IMR-90 (cell line): Measurements from ENCODE around the gene CTIF. TPM values are rescaled to one million over a fixed set of nuclear protein-coding genes. Genes with fewer than 3 reads are reported as not detected.

Experiments used
- ATAC-seq: fragments of 200-7000 bp; cut with Tn5 transposase; 2 replicates; pipeline ENCODE4 v1.9.1; 2020; ENCODE audit warnings: low read depth, mild to moderate bottlenecking, moderate library complexity
- BruUV-seq: library from RNA; stranded (reverse); fragments of 400-500 nt; replicated peaks from 2 replicates; lab custom pipeline; 2021; lab: Mats Ljungman, UMichigan
- CTCF ChIA-PET: fragments of 300-600 bp; formaldehyde crosslinking; extraction: SDS; loops from one replicate; lab custom pipeline; 2021; ENCODE audit warnings: antibody characterized with exemption; lab: Yijun Ruan, JAX
- POLR2A ChIA-PET: fragments of 300-600 bp; sonication (Branson Sonifier 250); formaldehyde crosslinking; loops from one replicate; lab custom pipeline; 2022; ENCODE audit warnings: antibody characterized with exemption; ENCODE audit not compliant: unreplicated experiment; lab: Charles Lee
- DNase-seq: peaks from one replicate; pipeline ENCODE4 v3.0.0; 2013
- H2AFZ ChIP-seq: replicated peaks from 2 replicates; pipeline ENCODE3; 2013; ENCODE audit warnings: low read length, mild to moderate bottlenecking; ENCODE audit not compliant: poor library complexity
- H2AK5ac ChIP-seq: 2 replicates; pipeline ENCODE4 v1.6.1; 2013; ENCODE audit warnings: low read depth, low read length, inconsistent platforms
- H2AK9ac ChIP-seq: replicated peaks from 2 replicates; pipeline ENCODE3; 2013; ENCODE audit warnings: mild to moderate bottlenecking, low read depth, low read length, moderate library complexity; ENCODE audit not compliant: poor library complexity
- H2BK120ac ChIP-seq: 2 replicates; pipeline ENCODE4 v1.6.1; 2013; ENCODE audit warnings: low read depth, low read length, inconsistent platforms
- H2BK15ac ChIP-seq: 3 replicates; pipeline ENCODE4 v1.6.1; 2013; ENCODE audit warnings: low read depth, low read length, inconsistent platforms
- H2BK20ac ChIP-seq: 2 replicates; pipeline ENCODE4 v1.6.1; 2013; ENCODE audit warnings: low read depth, mild to moderate bottlenecking, inconsistent platforms, low read length, moderate library complexity
- H2BK5ac ChIP-seq: 2 replicates; pipeline ENCODE4 v1.6.1; 2013; ENCODE audit warnings: mild to moderate bottlenecking, low read depth, low read length, inconsistent platforms; ENCODE audit not compliant: poor library complexity, severe bottlenecking
- H3K14ac ChIP-seq: replicated peaks from 2 replicates; pipeline ENCODE4 v1.6.1; 2013; ENCODE audit warnings: low read depth, low read length, inconsistent platforms
- H3K18ac ChIP-seq: 2 replicates; pipeline ENCODE4 v1.6.1; 2013; ENCODE audit warnings: low read depth, low read length, control low read depth
- H3K23ac ChIP-seq: 2 replicates; pipeline ENCODE4 v1.6.1; 2013; ENCODE audit warnings: low read depth, low read length, inconsistent platforms
- H3K27ac ChIP-seq: 2 replicates; pipeline ENCODE4 v1.5.1; 2013; ENCODE audit warnings: mild to moderate bottlenecking, control low read depth, low read length; ENCODE audit not compliant: insufficient read depth
- H3K27me3 ChIP-seq: 2 replicates; pipeline ENCODE4 v1.6.1; 2013; ENCODE audit warnings: low read length; ENCODE audit not compliant: control insufficient read depth, insufficient read depth
- H3K36me3 ChIP-seq: 2 replicates; pipeline ENCODE4 v1.6.1; 2013; ENCODE audit warnings: low read length, mixed read lengths; ENCODE audit not compliant: control insufficient read depth, insufficient read depth
- H3K4ac ChIP-seq: 2 replicates; pipeline ENCODE4 v1.6.1; 2013; ENCODE audit warnings: low read depth, low read length, inconsistent platforms
- H3K4me1 ChIP-seq: 2 replicates; pipeline ENCODE4 v1.6.1; 2013; ENCODE audit warnings: low read length, mixed read lengths; ENCODE audit not compliant: control insufficient read depth, insufficient read depth
- H3K4me2 ChIP-seq: 2 replicates; pipeline ENCODE4 v1.6.1; 2013; ENCODE audit warnings: low read depth, mild to moderate bottlenecking, control low read depth, low read length, moderate library complexity
- H3K4me3 ChIP-seq: 2 replicates; pipeline ENCODE4 v1.5.1; 2013; ENCODE audit warnings: low read depth, mild to moderate bottlenecking, control low read depth, low read length, moderate library complexity; ENCODE audit not compliant: insufficient read depth
- H3K56ac ChIP-seq: 2 replicates; pipeline ENCODE4 v1.6.1; 2013; ENCODE audit warnings: low read length, inconsistent platforms; ENCODE audit not compliant: insufficient read depth; ENCODE audit errors: extremely low read depth
- H3K79me1 ChIP-seq, 2 experiments: 2 replicates each; pipeline ENCODE4 v1.6.1; 2013; ENCODE audit warnings: low read length in 2 of 2, inconsistent platforms in 1 of 2, low read depth in 1 of 2
- H3K9ac ChIP-seq: 2 replicates; pipeline ENCODE4 v1.6.1; 2013; ENCODE audit warnings: low read depth, low read length, control low read depth
- H3K9me1 ChIP-seq: 2 replicates; pipeline ENCODE4 v1.6.1; 2013; ENCODE audit warnings: low read length, inconsistent platforms; ENCODE audit not compliant: insufficient read depth
- H3K9me3 ChIP-seq: 2 replicates; pipeline ENCODE4 v1.6.1; 2013; ENCODE audit warnings: low read length; ENCODE audit not compliant: control insufficient read depth, insufficient read depth
- H4K20me1 ChIP-seq: 2 replicates; pipeline ENCODE4 v1.6.1; 2013; ENCODE audit warnings: low read length, inconsistent platforms; ENCODE audit not compliant: insufficient read depth
- H4K5ac ChIP-seq: 2 replicates; pipeline ENCODE4 v1.6.1; 2013; ENCODE audit warnings: mild to moderate bottlenecking, low read depth, low read length, control low read depth
- H4K8ac ChIP-seq, 2 experiments: 2 replicates each; pipeline ENCODE4 v1.6.1; 2013; ENCODE audit warnings: low read depth in 2 of 2, low read length in 2 of 2, control low read depth in 1 of 2, inconsistent platforms in 1 of 2
- H4K91ac ChIP-seq: 2 replicates; pipeline ENCODE4 v1.6.1; 2013; ENCODE audit warnings: low read depth, low read length, inconsistent platforms; ENCODE audit not compliant: insufficient read depth
- CEBPB ChIP-seq: IDR thresholded peaks from 2 replicates; pipeline ENCODE4 v1.6.1; 2012; ENCODE audit warnings: low read depth, low read length, improper control_type of control experiment
- FOS ChIP-seq: fragments of 150-350 bp; IDR thresholded peaks from 2 replicates; pipeline ENCODE4 v1.6.1; 2016; ENCODE audit warnings: low read depth, low read length
- MAFK ChIP-seq: IDR thresholded peaks from 2 replicates; pipeline ENCODE4 v1.6.1; 2012; ENCODE audit warnings: low read depth, low read length, improper control_type of control experiment
- MAZ ChIP-seq: IDR thresholded peaks from 2 replicates; pipeline ENCODE4 v1.6.1; 2012; ENCODE audit warnings: low read depth, mild to moderate bottlenecking, low read length, improper control_type of control experiment, moderate library complexity, borderline replicate concordance
- MXI1 ChIP-seq: IDR thresholded peaks from 2 replicates; pipeline ENCODE4 v1.6.1; 2012; ENCODE audit warnings: low read depth, mild to moderate bottlenecking, low read length, moderate library complexity, borderline replicate concordance
- NFE2L2 ChIP-seq: fragments of 150-350 bp; IDR thresholded peaks from 2 replicates; pipeline ENCODE4 v1.6.1; 2016; ENCODE audit warnings: low read depth, mild to moderate bottlenecking, low read length
- RAD21 ChIP-seq: IDR thresholded peaks from 2 replicates; pipeline ENCODE4 v1.6.1; 2012; ENCODE audit warnings: low read length, improper control_type of control experiment
- RCOR1 ChIP-seq: IDR thresholded peaks from 2 replicates; pipeline ENCODE4 v1.6.1; 2012; ENCODE audit warnings: mild to moderate bottlenecking, low read length, improper control_type of control experiment; ENCODE audit not compliant: insufficient replicate concordance
- RFX5 ChIP-seq: IDR thresholded peaks from 2 replicates; pipeline ENCODE4 v1.8.0; 2012; ENCODE audit warnings: low read depth, mild to moderate bottlenecking, low read length, moderate library complexity
- SMC3 ChIP-seq: fragments of 150-350 bp; IDR thresholded peaks from 2 replicates; pipeline ENCODE4 v1.6.1; 2016; ENCODE audit warnings: low read depth, mild to moderate bottlenecking, antibody characterized with exemption, low read length, moderate library complexity
- WGBS, 2 experiments: methylation state at CpG; one replicate each; pipeline versions ENCODE4 v1.1.5 to v1.1.7; 2013; ENCODE audit warnings: missing lambda C conversion rate in 2 of 2; ENCODE audit not compliant: insufficient read length in 1 of 2; ENCODE audit errors: extremely low coverage in 2 of 2; 5-methylcytosine and 5-hydroxymethylcytosine counted together
- dilution Hi-C: fragments of 300-500 bp; cut with HindIII; formaldehyde crosslinking; loops from one replicate; pipeline ENCODE4 v1.14.3; 2018; ENCODE audit warnings: low sequenced_read_pairs; ENCODE audit not compliant: unreplicated experiment
- in situ Hi-C: fragments of 300-500 bp; cut with MboI; formaldehyde crosslinking; loops from 3 replicates; pipeline ENCODE4 v1.14.3; 2019; ENCODE audit warnings: low sequenced_read_pairs, inconsistent platforms, mixed read lengths
- intact Hi-C: fragments of 100-400 bp; cut with micrococcal nuclease; formaldehyde crosslinking; loops from 2 replicates; pipeline ENCODE4 v1.10.0; 2022
- polyA plus RNA-seq, 3 experiments: library from polyadenylated mRNA; depleted of rRNA; stranded (reverse); fragments of >200 nt; gene quantifications; 2 replicates each; pipeline ENCODE4 v1.2.3, GENCODE V29; 2012; ENCODE audit warnings: low replicate concordance in 1 of 3
- total RNA-seq: library from RNA; depleted of rRNA; stranded (reverse); fragments of >200 nt; gene quantifications from 2 replicates; pipeline ENCODE4 v1.2.3, GENCODE V29; 2012
- TF ChIP-seq, protein P1 (sequence below): fragments of 150-350 bp; IDR thresholded peaks from 2 replicates; pipeline ENCODE4 v1.6.1; 2016; ENCODE audit warnings: low read depth, mild to moderate bottlenecking, low read length, moderate library complexity, borderline replicate concordance

Gene CTIF
- total and polyA plus RNA-seq, 2 of the 4 experiments (the other 2 are of a cell fraction) = 25.1 to 57.0 TPM

DNA sequence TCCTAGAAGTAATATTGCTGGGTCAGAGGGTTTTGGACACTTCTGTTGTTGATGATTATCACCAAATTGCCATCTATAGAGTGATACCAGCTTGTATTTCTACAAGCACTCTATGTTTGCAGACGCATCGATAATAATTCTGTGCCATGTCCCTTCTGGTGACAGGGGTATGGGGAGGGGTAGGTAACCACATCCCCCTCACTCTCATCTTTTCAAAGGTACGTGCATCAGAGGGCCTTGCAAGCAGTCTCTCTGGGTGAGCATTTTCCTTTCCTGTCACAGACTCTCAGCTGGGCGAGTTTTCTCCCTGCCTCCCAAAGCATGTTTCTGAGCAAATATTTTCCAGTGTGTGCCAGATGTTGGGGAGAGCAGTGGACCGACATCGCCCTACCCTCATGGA, 314.0 kb downstream of the CTIF start:
- Histone ChIP-seq H3K27me3 (no peaks in the 10 kb centered on the region), H3K36me3 (peaks cover 27% of the 10 kb centered on the region), H2AK9ac (no peak overlapping the region), H3K56ac (no peak overlapping the region), H4K91ac (no peak overlapping the region), H3K18ac (no peak overlapping the region), H2BK120ac (no peak overlapping the region), H3K9ac (no peak overlapping the region), H4K8ac (no peak overlapping the region), H3K9me3 (no peaks in the 10 kb centered on the region), H3K14ac (no peak overlapping the region), H2AFZ (no peak overlapping the region), H3K4ac (no peak overlapping the region), H3K4me2 (no peak overlapping the region), H2AK5ac (no peak overlapping the region), H2BK20ac (no peak overlapping the region), H3K27ac (no peak overlapping the region), H4K20me1 (peaks cover 13% of the 10 kb centered on the region), H3K9me1 (peaks cover 19% of the 10 kb centered on the region), H4K5ac (no peak overlapping the region), H3K23ac (no peak overlapping the region), H2BK5ac (no peak overlapping the region), H3K79me1 (peaks cover 27 to 72% of the 10 kb centered on the region in 2 experiments), H2BK15ac (no peak overlapping the region), H3K4me1 (peaks cover 7% of the 10 kb centered on the region; the same call in 1 of the 2 replicates), H3K4me3 (no peak overlapping the region)
- in situ Hi-C loops = no loop called here
- no peak for ATAC-seq
- intact Hi-C loops = no loop called here
- TF ChIP-seq RAD21 (no peak), SMC3 (no peak), RFX5 (no peak), CEBPB (no peak), FOS (no peak), MAFK (no peak), MAZ (no peak), NFE2L2 (no peak), MXI1 (no peak), RCOR1 (no peak)
- TF ChIP-seq, protein P1, sequence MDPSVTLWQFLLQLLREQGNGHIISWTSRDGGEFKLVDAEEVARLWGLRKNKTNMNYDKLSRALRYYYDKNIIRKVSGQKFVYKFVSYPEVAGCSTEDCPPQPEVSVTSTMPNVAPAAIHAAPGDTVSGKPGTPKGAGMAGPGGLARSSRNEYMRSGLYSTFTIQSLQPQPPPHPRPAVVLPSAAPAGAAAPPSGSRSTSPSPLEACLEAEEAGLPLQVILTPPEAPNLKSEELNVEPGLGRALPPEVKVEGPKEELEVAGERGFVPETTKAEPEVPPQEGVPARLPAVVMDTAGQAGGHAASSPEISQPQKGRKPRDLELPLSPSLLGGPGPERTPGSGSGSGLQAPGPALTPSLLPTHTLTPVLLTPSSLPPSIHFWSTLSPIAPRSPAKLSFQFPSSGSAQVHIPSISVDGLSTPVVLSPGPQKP = no peak
- ChIA-PET POLR2A (no interaction called here), CTCF (interaction anchor here (1.0 kb wide), 1 partner anchor 110 kb away, joined by 3 read pairs; no protein-coding TSS in a partner anchor)
- dilution Hi-C loops = no loop called here
- no CpG with 5 or more reads among the region's 6 CpGs for WGBS, 2 experiments
- BruUV-seq = no TSS peak
- no peak for DNase-seq
